H9 (cell line): ENCODE results near the gene OR52N1. TPM values are rescaled to one million over a fixed set of nuclear protein-coding genes. Genes with fewer than 3 reads are reported as not detected.

Experiments
- DNase-seq: peaks from one replicate; pipeline ENCODE4 v3.0.0-alpha.2; 2017
- H2AFZ ChIP-seq: one replicate; pipeline ENCODE4 v1.6.1; 2013; ENCODE audit warnings: mild to moderate bottlenecking, low read length, control low read depth, moderate library complexity
- H2AK5ac ChIP-seq: 2 replicates; pipeline ENCODE4 v1.6.1; 2013; ENCODE audit warnings: low read length, control low read depth, mixed read lengths; ENCODE audit not compliant: insufficient read length
- H2BK120ac ChIP-seq: one replicate; pipeline ENCODE4 v1.6.1; 2013; ENCODE audit warnings: low read depth, mild to moderate bottlenecking, low read length, control low read depth, inconsistent platforms; ENCODE audit not compliant: poor library complexity, severe bottlenecking
- H2BK12ac ChIP-seq: 2 replicates; pipeline ENCODE4 v1.6.1; 2013; ENCODE audit warnings: low read length, control low read depth, mixed read lengths, low read depth; ENCODE audit not compliant: insufficient read length
- H2BK15ac ChIP-seq: 2 replicates; pipeline ENCODE4 v1.6.1; 2013; ENCODE audit warnings: low read depth, low read length, control low read depth
- H2BK20ac ChIP-seq: one replicate; pipeline ENCODE4 v1.6.1; 2013; ENCODE audit warnings: low read depth, mild to moderate bottlenecking, low read length, control low read depth, inconsistent platforms; ENCODE audit not compliant: poor library complexity, severe bottlenecking
- H2BK5ac ChIP-seq: 2 replicates; pipeline ENCODE4 v1.6.1; 2013; ENCODE audit warnings: low read length, control low read depth, mixed read lengths; ENCODE audit not compliant: insufficient read length
- H3K14ac ChIP-seq: 2 replicates; pipeline ENCODE4 v1.6.1; 2013; ENCODE audit warnings: low read length, control low read depth; ENCODE audit not compliant: insufficient read depth
- H3K18ac ChIP-seq: 2 replicates; pipeline ENCODE4 v1.6.1; 2013; ENCODE audit warnings: low read depth, mild to moderate bottlenecking, mixed read lengths, low read length, control low read depth; ENCODE audit not compliant: insufficient read length
- H3K23ac ChIP-seq: 2 replicates; pipeline ENCODE4 v1.6.1; 2013; ENCODE audit warnings: low read length, control low read depth, mixed read lengths, low read depth; ENCODE audit not compliant: insufficient read length
- H3K23me2 ChIP-seq: 2 replicates; pipeline ENCODE4 v1.6.1; 2013; ENCODE audit warnings: low read depth, mild to moderate bottlenecking, mixed read lengths, low read length, control low read depth; ENCODE audit not compliant: insufficient read length, poor library complexity, severe bottlenecking
- H3K27ac ChIP-seq: 2 replicates; pipeline ENCODE4 v1.5.1; 2013; ENCODE audit warnings: low read length, control low read depth, mixed read lengths, low read depth; ENCODE audit not compliant: insufficient read length
- H3K27me3 ChIP-seq: 2 replicates; pipeline ENCODE4 v1.6.1; 2013; ENCODE audit warnings: low read length, control low read depth, inconsistent platforms; ENCODE audit not compliant: insufficient read depth
- H3K4ac ChIP-seq: 2 replicates; pipeline ENCODE4 v1.6.1; 2013; ENCODE audit warnings: low read depth, mild to moderate bottlenecking, control low read depth, inconsistent platforms, low read length, moderate library complexity
- H3K4me1 ChIP-seq: 2 replicates; pipeline ENCODE4 v1.6.1; 2013; ENCODE audit warnings: low read length, control low read depth, inconsistent platforms; ENCODE audit not compliant: insufficient read depth
- H3K4me2 ChIP-seq: 2 replicates; pipeline ENCODE4 v1.6.1; 2013; ENCODE audit warnings: low read length, control low read depth, mixed read lengths; ENCODE audit not compliant: insufficient read length, insufficient read depth
- H3K56ac ChIP-seq: 2 replicates; pipeline ENCODE4 v1.6.1; 2013; ENCODE audit warnings: low read depth, mild to moderate bottlenecking, mixed read lengths, low read length, control low read depth; ENCODE audit not compliant: insufficient read length
- H3K79me1 ChIP-seq: 2 replicates; pipeline ENCODE4 v1.6.1; 2013; ENCODE audit warnings: low read depth, mild to moderate bottlenecking, moderate library complexity, low read length, control low read depth, inconsistent platforms; ENCODE audit not compliant: insufficient read depth, poor library complexity, severe bottlenecking
- H3K79me2 ChIP-seq: 2 replicates; pipeline ENCODE4 v1.6.1; 2013; ENCODE audit warnings: low read length, control low read depth, inconsistent platforms; ENCODE audit not compliant: insufficient read depth
- H3K9ac ChIP-seq: 2 replicates; pipeline ENCODE4 v1.6.1; 2013; ENCODE audit warnings: low read length, control low read depth, mixed read lengths; ENCODE audit not compliant: insufficient read length; ENCODE audit errors: extremely low read depth
- H3K9me3 ChIP-seq: one replicate; pipeline ENCODE4 v1.6.1; 2013; ENCODE audit warnings: low read depth, low read length, inconsistent platforms; ENCODE audit not compliant: control insufficient read depth
- H3T11ph ChIP-seq: one replicate; pipeline ENCODE4 v1.6.1; 2013; ENCODE audit warnings: mild to moderate bottlenecking, low read length, control low read depth, inconsistent platforms
- H4K20me1 ChIP-seq: one replicate; pipeline ENCODE4 v1.6.1; 2013; ENCODE audit not compliant: control insufficient read depth, insufficient read length, insufficient read depth
- H4K5ac ChIP-seq: 2 replicates; pipeline ENCODE4 v1.6.1; 2013; ENCODE audit warnings: low read depth, mild to moderate bottlenecking, mixed read lengths, low read length, control low read depth; ENCODE audit not compliant: insufficient read length
- H4K8ac ChIP-seq: replicated peaks from 2 replicates; pipeline ENCODE4 v1.6.1; 2013; ENCODE audit warnings: low read length, control low read depth, mixed read lengths, low read depth; ENCODE audit not compliant: insufficient read length
- H4K91ac ChIP-seq: 2 replicates; pipeline ENCODE4 v1.6.1; 2013; ENCODE audit warnings: low read depth, mild to moderate bottlenecking, moderate library complexity, mixed read lengths, low read length, control low read depth; ENCODE audit not compliant: insufficient read length
- H3K27ac Mint-ChIP-seq, 3 experiments: 2 replicates in 2 of 3; 3 replicates in 1 of 3; pipeline ENCODE4 v1.8.0; 2020 to 2021; ENCODE audit warnings: mixed read lengths in 3 of 3, mild to moderate bottlenecking in 1 of 3, moderate library complexity in 1 of 3
- H3K27me3 Mint-ChIP-seq: 2 replicates; pipeline ENCODE4 v1.8.0; 2021; ENCODE audit warnings: low read depth, mild to moderate bottlenecking, moderate library complexity, mixed read lengths
- H3K36me3 Mint-ChIP-seq, 3 experiments: 2 replicates in 2 of 3; 3 replicates in 1 of 3; pipeline ENCODE4 v1.8.0; 2020 to 2021; ENCODE audit warnings: low read depth in 3 of 3, mixed read lengths in 3 of 3; ENCODE audit not compliant: insufficient read depth in 1 of 3
- H3K4me1 Mint-ChIP-seq, 2 experiments: 2 replicates each; pipeline ENCODE4 v1.8.0; 2020; ENCODE audit warnings: mixed read lengths in 2 of 2
- H3K4me3 Mint-ChIP-seq, 2 experiments: 2 replicates in 1 of 2; 3 replicates in 1 of 2; pipeline ENCODE4 v1.8.0; 2020 to 2021; ENCODE audit warnings: mild to moderate bottlenecking in 2 of 2, mixed read lengths in 2 of 2, moderate library complexity in 1 of 2
- H3K9me3 Mint-ChIP-seq, 2 experiments: 2 replicates in 1 of 2; 3 replicates in 1 of 2; pipeline ENCODE4 v1.8.0; 2020; ENCODE audit warnings: mild to moderate bottlenecking in 2 of 2, mixed read lengths in 2 of 2, moderate library complexity in 1 of 2
- CTCF ChIP-seq: fragments of 200-600 bp; sonication (generic); conservative IDR thresholded peaks from 3 replicates; pipeline ENCODE4 v1.8.0; 2021; ENCODE audit warnings: antibody characterized with exemption, mild to moderate bottlenecking
- WGBS: extraction: QIAGEN DNeasy Blood & Tissue Kit; methylation state at CpG from one replicate; pipeline ENCODE4 v1.1.7; 2013; ENCODE audit warnings: missing lambda C conversion rate, low lambda C conversion rate, mixed read lengths; ENCODE audit not compliant: insufficient read length; ENCODE audit errors: extremely low coverage; 5-methylcytosine and 5-hydroxymethylcytosine counted together
- total RNA-seq: library from RNA; stranded (reverse); gene quantifications from 2 replicates; pipeline ENCODE4 v1.2.1, GENCODE V29; 2021

Gene OR52N1
- total RNA-seq, 1 experiment from 2014 or later = not detected

DNA sequence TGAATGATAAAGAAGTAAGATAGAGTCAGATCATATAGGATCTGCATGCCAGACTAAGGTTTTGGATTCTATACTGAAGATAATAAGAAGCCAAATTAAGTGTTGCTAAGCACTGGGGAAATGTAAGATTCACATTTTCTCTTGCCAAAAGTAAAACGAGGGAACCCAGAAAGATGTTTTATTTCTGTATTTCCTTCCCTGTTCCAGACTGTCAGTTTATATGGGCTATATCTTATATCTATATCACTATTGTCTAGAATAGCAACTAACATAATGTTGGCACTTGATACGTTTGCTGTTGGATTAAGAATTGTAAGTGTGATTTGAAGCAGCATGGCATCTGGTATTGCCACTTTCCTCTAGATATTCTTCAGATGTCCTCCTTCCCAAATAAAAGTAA lies 42.4 kb upstream of the OR52N1 start:
- no peaks in the 10 kb centered on the region for H3K9me3 Mint-ChIP-seq
- H3K9ac ChIP-seq = no peak overlapping the region
- no peak overlapping the region for H2BK5ac ChIP-seq
- H4K5ac ChIP-seq = no peak overlapping the region
- H3K23ac ChIP-seq = no peak overlapping the region
- H3K9me3 ChIP-seq = no peaks in the 10 kb centered on the region
- no peak overlapping the region for H3K14ac ChIP-seq
- no peak overlapping the region for H2AFZ ChIP-seq
- WGBS = no CpG with 5 or more reads among the region's 2 CpGs
- no peaks in the 10 kb centered on the region for H3K4me1 ChIP-seq
- no peak overlapping the region for H3K56ac ChIP-seq
- no peak overlapping the region for H3K4ac ChIP-seq
- H4K8ac ChIP-seq = no peak overlapping the region
- H2BK120ac ChIP-seq = no peak overlapping the region
- H4K20me1 ChIP-seq = no peaks in the 10 kb centered on the region
- H3K79me1 ChIP-seq = no peaks in the 10 kb centered on the region
- H3K79me2 ChIP-seq = no peaks in the 10 kb centered on the region
- H2BK12ac ChIP-seq = no peak overlapping the region
- no peak overlapping the region for H2AK5ac ChIP-seq
- no peak overlapping the region for H2BK20ac ChIP-seq
- no peak overlapping the region for H2BK15ac ChIP-seq
- no peaks in the 10 kb centered on the region for H3K36me3 Mint-ChIP-seq
- peaks cover 10 to 29% of the 10 kb centered on the region in 2 experiments for H3K4me1 Mint-ChIP-seq
- no peaks in the 10 kb centered on the region for H3K27me3 ChIP-seq
- no peak overlapping the region for H3K4me3 Mint-ChIP-seq
- no peak overlapping the region for H4K91ac ChIP-seq
- DNase-seq = no peak
- H3K4me2 ChIP-seq = no peak overlapping the region
- H3T11ph ChIP-seq = no peak overlapping the region
- H3K27me3 Mint-ChIP-seq = no peaks in the 10 kb centered on the region
- H3K27ac ChIP-seq = no peak overlapping the region
- H3K18ac ChIP-seq = no peak overlapping the region
- no peaks in the 10 kb centered on the region for H3K23me2 ChIP-seq
- no peak for TF ChIP-seq CTCF
- H3K27ac Mint-ChIP-seq = no peak overlapping the region
